Stimulated activated CD4-positive, alpha-beta T cell treated with anti-CD3 and anti-CD28 coated beads, Interleukin-15, amount 100 ng/mL, for 24 hours (primary cell): ENCODE results near the gene ARHGAP1.
"Not testable (repeated sequence)": the region's sequence is repeated elsewhere in the genome, so short reads cannot be mapped to it uniquely, and the experiment has no call there.

ENCODE experiments used
- DNase-seq: peaks from one replicate; pipeline ENCODE4 v3.0.0-alpha.2; 2020

The ARHGAP1 gene

DNA sequence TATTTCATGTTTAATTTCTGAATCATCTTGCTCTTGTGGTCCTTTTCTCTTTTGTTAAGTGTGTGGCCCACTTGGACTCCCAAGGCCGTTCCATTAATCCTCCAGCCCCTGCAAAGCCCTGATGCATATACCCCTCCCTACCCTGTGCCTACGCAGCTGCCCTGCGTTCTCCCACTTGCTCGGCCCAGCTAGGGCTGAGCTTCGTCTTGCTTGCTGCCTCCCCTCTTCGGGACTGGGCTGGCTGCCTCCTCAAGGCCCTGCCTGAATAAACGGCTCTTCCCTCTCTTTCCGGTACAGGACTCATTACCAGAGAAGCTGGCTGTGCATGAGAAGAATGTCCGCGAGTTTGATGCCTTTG lies 28.5 kb downstream of the ARHGAP1 start:
- no peak for DNase-seq

GRCh38 chr11:46670521-46670920 lies 29.9 kb downstream of the ARHGAP1 start:
- not testable (repeated sequence) for DNase-seq

DNA sequence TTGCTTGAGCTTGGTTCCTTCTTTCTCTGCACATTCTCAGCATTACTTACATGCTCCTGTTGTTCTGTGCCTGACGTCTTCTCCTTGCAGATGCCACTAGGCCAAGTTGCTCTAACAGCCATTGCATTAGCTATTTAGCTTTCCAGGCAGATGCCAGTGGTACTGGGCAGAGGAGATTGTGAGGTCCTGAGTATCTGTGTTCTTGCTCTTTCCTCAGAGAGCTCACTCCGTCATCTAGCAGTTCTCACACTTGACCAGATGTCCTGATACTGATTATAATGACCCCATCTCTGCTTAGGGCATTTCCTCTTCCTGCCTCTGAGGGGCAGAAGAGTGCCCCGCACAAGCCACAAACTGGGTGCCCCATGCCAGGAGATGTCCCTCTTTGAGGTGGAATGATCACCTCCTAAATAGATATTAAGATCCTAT lies 30.7 kb downstream of the ARHGAP1 start:
- DNase-seq, result no peak

- no peak for DNase-seq
These were observed 31.8 kb downstream of the ARHGAP1 start for GRCh38 chr11:46668480-46669085.

DNA sequence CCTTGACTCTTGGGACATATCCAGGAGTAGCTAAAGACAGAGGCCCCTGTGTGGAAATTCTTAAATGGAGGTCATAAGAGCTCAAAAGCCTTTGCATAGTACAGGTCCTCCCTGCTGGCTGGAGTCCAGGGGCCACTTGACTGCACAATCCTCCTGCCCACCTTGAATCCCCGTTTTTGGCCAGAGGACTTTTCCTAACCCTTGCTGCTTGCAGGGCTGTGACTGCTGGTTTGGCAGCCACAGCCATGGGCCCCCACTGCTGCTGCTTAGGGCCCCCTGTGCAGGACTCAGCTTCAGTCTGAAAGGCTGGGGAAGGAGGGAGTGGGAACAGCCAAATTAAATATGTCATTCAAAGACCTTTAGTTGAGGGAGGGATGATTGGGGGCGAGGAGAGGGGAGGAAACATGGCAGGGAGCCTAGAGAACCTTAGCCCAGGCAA lies 33.4 kb downstream of the ARHGAP1 start:
- no peak for DNase-seq

DNA sequence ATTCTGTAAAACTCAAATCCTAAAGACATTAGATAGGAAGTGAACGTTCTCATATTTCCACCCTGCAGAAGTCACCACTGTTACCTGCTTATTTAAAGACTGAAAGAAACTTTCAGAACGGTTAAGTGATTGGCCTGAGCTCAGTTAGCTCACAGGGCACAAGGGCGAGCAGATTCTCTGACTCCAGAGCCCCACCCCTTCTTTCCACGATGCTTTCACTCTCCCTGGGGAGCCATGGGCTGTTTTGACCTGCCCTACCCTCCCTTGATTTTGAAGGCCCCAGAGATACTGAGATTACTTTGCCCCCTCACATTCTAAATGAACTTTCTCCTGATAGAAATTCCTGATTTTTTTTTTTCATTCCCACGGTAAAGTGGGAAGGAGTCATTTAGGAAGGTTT lies 33.9 kb downstream of the ARHGAP1 start:
- no peak for DNase-seq

GRCh38 chr11:46665356-46665755 lies 35.1 kb downstream of the ARHGAP1 start:
- DNase-seq, result no peak

- DNase-seq, result no peak
These were observed 35.8 kb downstream of the ARHGAP1 start for GRCh38 chr11:46664612-46665011.

DNA sequence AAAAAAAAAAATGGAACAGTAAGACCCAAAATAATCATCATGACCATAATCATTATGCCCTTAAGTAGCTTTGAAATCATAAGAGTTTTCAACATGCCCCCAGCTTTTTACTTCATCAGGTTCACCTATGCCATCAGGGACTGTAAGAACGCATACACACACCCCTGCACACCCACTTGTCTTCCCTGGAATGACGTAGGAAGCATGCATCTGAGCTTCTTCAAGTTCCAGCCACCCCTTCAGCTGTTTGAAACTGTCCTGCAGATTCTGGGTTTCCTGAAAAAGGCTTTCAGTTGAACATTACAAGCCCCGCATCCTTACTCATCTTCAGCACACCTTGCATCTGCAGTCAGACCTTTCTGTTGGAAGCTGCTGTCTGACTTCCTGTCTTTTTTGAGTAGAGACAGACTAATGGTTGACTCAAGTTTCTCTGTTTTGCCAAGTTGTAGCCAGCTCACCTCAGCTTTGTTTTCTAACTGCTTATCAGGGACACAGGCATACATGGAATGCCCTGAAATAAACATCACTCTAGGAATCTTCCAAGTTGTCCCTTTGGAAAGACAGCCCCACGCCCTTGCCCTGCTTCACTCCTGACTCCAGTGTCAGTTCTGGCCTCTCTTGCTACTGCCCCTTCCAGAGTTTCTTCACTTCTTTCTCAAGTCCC lies 37.0 kb downstream of the ARHGAP1 start:
- no peak for DNase-seq

DNA sequence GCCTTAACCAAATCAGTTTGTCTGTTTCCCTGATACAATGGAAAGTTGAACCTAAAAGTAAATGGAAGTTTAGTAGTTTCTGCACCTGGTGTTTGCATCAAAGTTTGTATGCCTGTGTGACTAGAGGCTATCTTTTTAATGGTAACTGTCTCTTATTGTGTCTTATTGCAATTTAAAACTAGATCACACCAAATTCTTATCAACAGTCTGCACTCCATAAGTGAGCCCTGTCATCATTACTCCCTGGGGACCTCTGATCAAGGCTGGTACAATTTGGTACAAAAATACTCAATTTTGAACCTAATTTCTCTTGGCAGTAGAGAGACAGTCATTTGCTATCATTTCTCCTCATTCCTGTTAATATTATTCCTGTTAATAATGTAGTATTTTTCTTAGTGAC lies 38.1 kb downstream of the ARHGAP1 start:
- no peak for DNase-seq

GRCh38 chr11:46661836-46662235 lies 38.6 kb downstream of the ARHGAP1 start:
- no peak for DNase-seq

DNA sequence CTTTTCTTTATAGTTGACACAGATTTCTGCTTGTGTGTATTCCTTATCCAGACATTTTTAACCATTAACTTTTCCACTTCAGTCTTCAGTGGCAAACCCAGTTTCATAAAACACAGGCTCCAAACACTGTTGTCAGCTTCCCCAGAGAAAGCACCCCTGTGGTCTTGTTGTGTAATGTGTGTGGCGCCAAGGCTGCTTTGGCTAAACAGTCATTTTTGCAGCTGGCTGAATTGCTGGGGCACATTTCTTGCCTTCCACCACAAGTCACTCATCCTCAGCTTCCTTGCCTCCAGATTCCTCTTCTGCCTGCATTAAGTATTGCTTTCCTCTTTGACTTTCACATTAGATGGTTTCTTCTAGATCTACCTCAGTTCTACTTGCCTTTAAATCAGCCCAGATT lies 40.5 kb downstream of the ARHGAP1 start:
- DNase-seq, result no peak

GRCh38 chr11:46658259-46658658 lies 42.2 kb downstream of the ARHGAP1 start:
- DNase-seq, result no peak

- no peak for DNase-seq
These were observed 43.2 kb downstream of the ARHGAP1 start for GRCh38 chr11:46657186-46657585.

GRCh38 chr11:46655631-46656030 lies 44.8 kb downstream of the ARHGAP1 start:
- DNase-seq, result no peak

GRCh38 chr11:46649180-46649738 lies 51.2 kb downstream of the ARHGAP1 start:
- DNase-seq, result no peak

GRCh38 chr11:46643986-46644385 lies 56.4 kb downstream of the ARHGAP1 start:
- no peak for DNase-seq

DNA sequence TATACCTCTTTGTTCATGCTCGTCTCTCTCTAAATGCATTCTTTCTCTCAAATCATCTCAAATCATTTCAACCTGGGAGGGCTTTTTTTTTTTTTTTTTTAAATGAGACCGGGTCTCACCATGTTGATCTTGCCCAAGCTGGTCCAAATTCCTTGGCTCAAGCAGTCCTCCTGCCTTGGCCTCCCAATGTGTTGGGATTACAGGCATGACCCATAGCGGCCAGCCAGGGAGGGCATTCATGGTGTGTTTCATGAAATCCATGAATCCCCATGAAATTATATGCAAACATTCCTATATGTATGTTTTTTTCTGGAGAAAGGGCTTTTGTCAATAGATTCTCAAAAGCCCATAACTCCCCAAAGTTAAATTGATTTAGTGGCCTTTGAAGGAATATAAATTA lies 56.9 kb downstream of the ARHGAP1 start:
- DNase-seq, result no peak

GRCh38 chr11:46642627-46643335 lies 57.6 kb downstream of the ARHGAP1 start:
- DNase-seq, result no peak

GRCh38 chr11:46641639-46642038 lies 58.8 kb downstream of the ARHGAP1 start:
- no peak for DNase-seq

- DNase-seq, result no peak
These were observed 60.2 kb downstream of the ARHGAP1 start for GRCh38 chr11:46640036-46640788.

DNA sequence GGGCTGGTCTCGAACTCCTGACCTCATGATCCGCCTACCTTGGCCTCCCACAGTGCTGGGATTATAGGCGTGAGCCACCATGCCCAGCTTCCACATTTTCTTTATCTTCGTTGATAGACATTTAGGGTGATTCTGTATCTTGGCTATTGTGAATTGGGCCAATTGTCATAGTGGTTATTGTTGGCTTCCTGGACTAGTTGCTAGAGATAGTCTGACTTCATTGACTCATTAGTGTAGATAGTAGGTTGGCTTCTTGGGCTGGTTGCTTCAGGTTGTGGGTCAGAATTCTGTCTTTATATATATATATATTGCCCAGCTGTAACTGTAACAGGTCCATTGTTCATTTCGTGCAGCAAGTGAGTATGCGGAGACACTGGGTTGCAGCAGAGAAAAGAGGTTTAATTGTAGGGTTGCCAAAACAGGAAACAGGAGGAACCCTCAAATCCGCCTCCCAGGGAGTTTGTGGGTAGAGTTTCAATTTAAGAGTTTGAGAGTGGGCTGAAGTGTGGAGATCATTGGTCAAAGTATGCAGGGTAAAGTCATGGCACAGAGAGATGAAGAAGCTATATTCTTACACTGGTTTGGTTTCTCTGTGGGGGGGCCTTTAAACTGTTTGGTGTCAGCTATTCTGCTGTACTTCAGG lies 61.1 kb downstream of the ARHGAP1 start:
- no peak for DNase-seq

- no peak for DNase-seq
These were observed 62.9 kb downstream of the ARHGAP1 start for GRCh38 chr11:46637546-46637945.
